ENCODE data around the gene RHOJ. TPM values are rescaled to one million over a fixed set of nuclear protein-coding genes. Genes with fewer than 3 reads are reported as not detected.
A peak's percentile ranks its signal among the peaks of the same experiment; 100 is the strongest.

RHOJ gene
- polyA plus RNA-seq, 1 experiment, result 62.7 TPM

DNA sequence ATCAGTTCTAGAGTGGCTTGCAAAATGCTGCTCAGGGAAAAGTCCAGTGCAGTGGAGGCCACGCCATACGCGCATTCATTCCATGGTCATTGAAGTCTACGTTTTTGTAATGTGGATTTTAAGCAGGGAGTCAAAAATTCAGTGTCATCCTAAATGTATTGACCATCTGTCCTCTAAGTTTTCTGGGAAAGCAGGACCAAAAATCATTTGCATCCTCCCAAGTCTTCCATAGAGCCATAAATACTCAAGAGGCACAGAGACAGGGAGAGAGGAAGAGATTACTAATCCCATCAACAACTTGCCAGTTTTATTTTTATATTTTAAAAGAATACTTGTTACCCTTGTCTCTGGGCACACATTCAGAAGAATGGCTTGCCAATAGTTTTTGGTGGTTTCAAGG is 36.9 kb downstream of the RHOJ start:
- ChIA-PET CTCF (no interaction called here), POLR2A (no interaction called here)
- H3K27ac ChIP-seq (ENCODE audit: low read depth, low read length), result no peak overlapping the region
- H3K4me3 ChIP-seq (ENCODE audit: low read depth, low read length), result no peak overlapping the region
- H3K9me3 ChIP-seq (ENCODE audit: control insufficient read depth, insufficient read depth, low read length), result no peaks in the 10 kb centered on the region
- no peaks in the 10 kb centered on the region for H3K27me3 ChIP-seq (ENCODE audit: control insufficient read depth, insufficient read depth, low read length)
- TF ChIP-seq, protein P1, sequence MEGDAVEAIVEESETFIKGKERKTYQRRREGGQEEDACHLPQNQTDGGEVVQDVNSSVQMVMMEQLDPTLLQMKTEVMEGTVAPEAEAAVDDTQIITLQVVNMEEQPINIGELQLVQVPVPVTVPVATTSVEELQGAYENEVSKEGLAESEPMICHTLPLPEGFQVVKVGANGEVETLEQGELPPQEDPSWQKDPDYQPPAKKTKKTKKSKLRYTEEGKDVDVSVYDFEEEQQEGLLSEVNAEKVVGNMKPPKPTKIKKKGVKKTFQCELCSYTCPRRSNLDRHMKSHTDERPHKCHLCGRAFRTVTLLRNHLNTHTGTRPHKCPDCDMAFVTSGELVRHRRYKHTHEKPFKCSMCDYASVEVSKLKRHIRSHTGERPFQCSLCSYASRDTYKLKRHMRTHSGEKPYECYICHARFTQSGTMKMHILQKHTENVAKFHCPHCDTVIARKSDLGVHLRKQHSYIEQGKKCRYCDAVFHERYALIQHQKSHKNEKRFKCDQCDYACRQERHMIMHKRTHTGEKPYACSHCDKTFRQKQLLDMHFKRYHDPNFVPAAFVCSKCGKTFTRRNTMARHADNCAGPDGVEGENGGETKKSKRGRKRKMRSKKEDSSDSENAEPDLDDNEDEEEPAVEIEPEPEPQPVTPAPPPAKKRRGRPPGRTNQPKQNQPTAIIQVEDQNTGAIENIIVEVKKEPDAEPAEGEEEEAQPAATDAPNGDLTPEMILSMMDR (IDR thresholded peaks at IDR 0.05; ENCODE audit: low read depth, low read length), result no peak
- no peak for DNase-seq (ENCODE audit: low read depth, low spot score)

DNA sequence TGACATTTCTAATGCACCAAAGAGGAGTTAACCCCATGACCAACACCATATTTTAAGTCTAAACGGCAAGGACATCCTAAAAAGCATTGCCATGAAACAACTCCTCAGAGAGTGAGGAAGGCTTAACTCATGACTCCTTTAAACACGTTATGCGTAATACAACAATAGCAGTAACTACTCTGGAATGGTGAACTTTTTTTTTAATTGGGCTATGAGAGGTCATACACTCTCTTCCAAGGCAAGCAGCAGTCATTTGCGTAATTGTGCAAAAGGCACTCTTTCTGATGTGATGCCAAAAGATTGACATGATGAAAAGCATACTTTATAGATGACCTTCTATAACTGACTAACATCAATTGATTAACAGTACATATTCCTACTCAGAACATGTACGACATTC is 39.4 kb downstream of the RHOJ start:
- no peaks in the 10 kb centered on the region for H3K27me3 ChIP-seq (ENCODE audit: control insufficient read depth, insufficient read depth, low read length)
- ChIA-PET CTCF (no interaction called here), POLR2A (no interaction called here)
- no peak for DNase-seq (ENCODE audit: low read depth, low spot score)
- no peaks in the 10 kb centered on the region for H3K9me3 ChIP-seq (ENCODE audit: control insufficient read depth, insufficient read depth, low read length)
- no peak overlapping the region for H3K27ac ChIP-seq (ENCODE audit: low read depth, low read length)
- no peak overlapping the region for H3K4me3 ChIP-seq (ENCODE audit: low read depth, low read length)
- TF ChIP-seq, protein P1 (IDR thresholded peaks at IDR 0.05; ENCODE audit: low read depth, low read length), result no peak

DNA sequence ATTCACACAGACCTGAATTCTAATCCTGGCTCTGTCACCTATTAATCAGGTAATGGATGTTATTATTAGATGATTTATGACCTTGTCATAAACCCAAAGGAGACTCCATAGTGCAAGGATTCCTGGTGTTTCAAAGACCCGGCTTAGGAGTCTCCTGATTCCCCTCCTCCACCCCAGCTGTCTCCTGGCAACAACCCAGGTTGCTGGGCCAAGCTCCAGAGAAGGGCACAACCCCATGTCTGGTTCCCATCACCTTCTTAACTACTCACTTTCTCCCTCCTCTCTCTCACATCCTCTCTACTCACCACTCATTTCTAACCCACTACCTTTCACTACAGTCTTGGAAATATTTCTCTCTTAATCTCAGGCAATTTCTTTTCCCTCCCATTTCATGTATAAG is 41.6 kb downstream of the RHOJ start:
- ChIA-PET CTCF (no interaction called here), POLR2A (no interaction called here)
- TF ChIP-seq, protein P1 (IDR thresholded peaks at IDR 0.05; ENCODE audit: low read depth, low read length), result no peak
- no peak for DNase-seq (ENCODE audit: low read depth, low spot score)
- H3K27me3 ChIP-seq (ENCODE audit: control insufficient read depth, insufficient read depth, low read length), result no peaks in the 10 kb centered on the region
- no peak overlapping the region for H3K4me3 ChIP-seq (ENCODE audit: low read depth, low read length)
- no peak overlapping the region for H3K27ac ChIP-seq (ENCODE audit: low read depth, low read length)
- H3K9me3 ChIP-seq (ENCODE audit: control insufficient read depth, insufficient read depth, low read length), result no peaks in the 10 kb centered on the region

DNA sequence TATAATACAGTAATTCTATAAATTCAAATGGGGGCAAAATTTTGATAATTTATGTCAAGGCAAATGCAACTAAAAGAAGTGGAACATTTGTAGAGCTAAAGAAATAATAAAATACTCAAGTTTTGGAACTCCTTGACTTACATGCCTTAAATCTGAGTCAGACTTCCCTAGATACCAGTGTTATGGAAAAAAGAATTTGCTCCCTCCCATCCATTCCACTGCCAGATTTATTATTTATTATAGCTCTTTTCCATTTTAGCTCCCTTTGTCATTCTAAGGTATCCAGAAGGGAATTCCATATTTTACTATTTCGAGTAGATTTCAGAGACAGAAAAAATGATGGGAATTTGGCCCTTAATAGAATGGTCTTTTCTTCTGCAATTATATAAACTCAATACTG is 44.0 kb downstream of the RHOJ start:
- ChIA-PET POLR2A (interaction anchor here (0.6 kb wide), 1 partner anchor 15 kb away, joined by 6 read pairs; no protein-coding TSS in a partner anchor), CTCF (interaction anchor here (0.6 to 1.4 kb wide), 2 partner anchors 29 to 44 kb away, joined by 4 read pairs; partner anchors contain the start of gene RHOJ)
- Histone ChIP-seq H3K27me3 (ENCODE audit: control insufficient read depth, insufficient read depth, low read length) (no peaks in the 10 kb centered on the region), H3K9me3 (ENCODE audit: control insufficient read depth, insufficient read depth, low read length) (no peaks in the 10 kb centered on the region), H3K4me3 (ENCODE audit: low read depth, low read length) (no peak overlapping the region), H3K27ac (ENCODE audit: low read depth, low read length) (no peak overlapping the region)
- TF ChIP-seq, protein P1 (IDR thresholded peaks at IDR 0.05; ENCODE audit: low read depth, low read length), result no peak
- peak; percentile 10 for DNase-seq (ENCODE audit: low read depth, low spot score)

DNA sequence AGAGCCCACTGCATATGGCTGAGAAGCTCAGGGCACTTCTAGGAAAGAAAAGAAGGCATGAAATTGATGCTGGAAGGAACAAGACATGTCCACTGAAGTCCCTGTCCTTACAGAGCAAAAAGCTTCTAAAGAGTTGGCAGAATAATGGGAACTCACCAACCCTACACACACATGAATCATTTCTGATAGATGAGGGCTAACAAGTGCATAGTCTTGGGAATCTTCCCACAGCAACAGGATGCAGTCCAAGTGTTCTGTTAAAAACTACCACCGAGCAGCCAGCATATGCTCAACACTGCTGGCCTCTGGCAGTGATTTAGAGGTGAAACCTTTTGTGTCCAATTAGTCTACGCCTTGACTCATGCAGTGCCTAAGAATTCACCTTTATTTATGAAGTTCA is 44.8 kb downstream of the RHOJ start:
- Histone ChIP-seq H3K9me3 (ENCODE audit: control insufficient read depth, insufficient read depth, low read length) (no peaks in the 10 kb centered on the region), H3K4me3 (ENCODE audit: low read depth, low read length) (no peak overlapping the region), H3K27ac (ENCODE audit: low read depth, low read length) (no peak overlapping the region), H3K27me3 (ENCODE audit: control insufficient read depth, insufficient read depth, low read length) (no peaks in the 10 kb centered on the region)
- ChIA-PET CTCF (interaction anchor here (1.0 kb wide), 1 partner anchor 28 kb away, joined by 5 read pairs; no protein-coding TSS in a partner anchor), POLR2A (no interaction called here)
- DNase-seq (ENCODE audit: low read depth, low spot score), result no peak
- TF ChIP-seq, protein P1 (IDR thresholded peaks at IDR 0.05; ENCODE audit: low read depth, low read length), result no peak
